ENCODE measurements around the gene ICAM3. TPM values are rescaled to one million over a fixed set of nuclear protein-coding genes. Genes with fewer than 3 reads are reported as not detected.
A peak's percentile ranks its signal among the peaks of the same experiment; 100 is the strongest.

The ICAM3 gene
- total RNA-seq, 2 experiments from 2014 or later: 125 to 132 TPM

DNA sequence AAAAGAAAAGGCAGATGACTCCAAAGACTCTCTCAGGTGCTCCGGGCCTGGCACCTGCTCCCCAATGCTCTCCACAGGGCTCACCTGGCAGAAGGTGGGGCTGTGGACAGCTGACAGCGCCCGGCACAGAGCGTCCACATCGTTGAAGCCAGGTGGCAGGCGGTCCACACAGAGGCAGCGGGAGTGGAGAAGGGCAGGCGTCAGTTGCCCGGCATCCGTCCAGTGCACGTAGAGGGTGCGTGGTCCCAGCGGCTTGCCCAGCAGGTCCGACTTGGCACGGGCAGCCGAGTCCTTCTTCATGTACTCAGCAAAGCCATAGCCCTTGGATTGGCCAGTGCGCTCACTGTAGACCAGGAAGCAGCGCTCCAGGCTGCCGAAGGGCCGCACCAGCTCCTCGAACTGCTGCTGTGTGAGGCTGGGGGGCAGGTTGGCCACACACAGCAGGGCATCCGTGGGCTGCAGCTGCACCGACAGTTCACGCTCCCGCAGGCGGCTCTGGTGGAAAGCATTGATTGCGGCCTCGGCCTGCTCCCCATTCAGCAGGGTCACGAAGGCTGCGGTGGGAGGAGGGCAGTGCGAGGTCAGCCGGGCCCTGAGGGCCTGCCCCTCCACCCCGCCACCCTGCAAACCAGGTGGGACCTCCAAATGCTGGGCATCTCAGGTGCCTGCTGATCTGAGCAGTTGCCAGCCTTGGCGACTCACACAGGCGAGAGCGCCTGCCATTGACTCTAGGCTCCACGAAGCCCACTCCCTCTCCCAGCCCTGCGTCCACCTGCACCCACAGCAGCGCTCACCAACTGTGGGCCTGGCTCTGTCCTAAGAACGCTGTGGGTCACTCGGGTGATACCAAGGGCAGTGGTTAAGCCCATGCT is 10.6 kb downstream of the ICAM3 start:
- no peaks in the 10 kb centered on the region for H3K9me3 Mint-ChIP-seq
- CTCF ChIA-PET: no interaction called here
- no peaks in the 10 kb centered on the region for H3K27me3 Mint-ChIP-seq
- POLR2A ChIA-PET: no interaction called here
- no peak overlapping the region for H3K27ac Mint-ChIP-seq
- intact Hi-C loops (cut with micrococcal nuclease): no loop called here
- no peak overlapping the region for H3K4me3 Mint-ChIP-seq
- no peak for DNase-seq
- peaks cover 25% of the 10 kb centered on the region for H3K4me1 Mint-ChIP-seq (ENCODE audit: low read depth)
- H3K36me3 Mint-ChIP-seq: peaks cover 39% of the 10 kb centered on the region

DNA sequence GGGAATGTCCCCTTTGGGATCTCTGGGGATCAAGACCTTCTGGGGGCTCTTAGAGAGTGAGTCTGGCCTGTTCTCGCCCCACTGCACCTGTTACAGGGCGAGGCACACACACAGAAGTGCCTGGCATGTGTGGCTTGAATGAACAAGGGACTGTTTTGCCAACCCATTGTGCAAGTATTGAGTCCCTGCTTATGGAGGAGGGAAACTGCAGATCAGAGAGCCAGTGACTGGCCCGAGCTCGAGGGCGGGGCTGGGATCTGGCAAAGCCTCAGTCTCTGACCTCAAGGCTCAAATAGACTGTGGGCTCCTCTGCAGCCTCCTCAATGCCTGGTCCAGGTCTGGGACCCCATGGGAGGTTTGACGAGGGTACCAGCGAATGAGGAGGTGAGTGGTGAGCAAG is 11.6 kb downstream of the ICAM3 start:
- Mint-ChIP-seq H3K27ac (no peak overlapping the region), H3K4me1 (ENCODE audit: low read depth) (peaks cover 19% of the 10 kb centered on the region), H3K4me3 (no peak overlapping the region), H3K36me3 (peaks cover 34% of the 10 kb centered on the region), H3K27me3 (no peaks in the 10 kb centered on the region), H3K9me3 (no peaks in the 10 kb centered on the region)
- intact Hi-C loops (cut with micrococcal nuclease): no loop called here
- POLR2A ChIA-PET: no interaction called here
- CTCF ChIA-PET: interaction anchor here (1.2 kb wide), 1 partner anchor 61 kb away, joined by 3 read pairs; no protein-coding TSS in a partner anchor
- DNase-seq: no peak

DNA sequence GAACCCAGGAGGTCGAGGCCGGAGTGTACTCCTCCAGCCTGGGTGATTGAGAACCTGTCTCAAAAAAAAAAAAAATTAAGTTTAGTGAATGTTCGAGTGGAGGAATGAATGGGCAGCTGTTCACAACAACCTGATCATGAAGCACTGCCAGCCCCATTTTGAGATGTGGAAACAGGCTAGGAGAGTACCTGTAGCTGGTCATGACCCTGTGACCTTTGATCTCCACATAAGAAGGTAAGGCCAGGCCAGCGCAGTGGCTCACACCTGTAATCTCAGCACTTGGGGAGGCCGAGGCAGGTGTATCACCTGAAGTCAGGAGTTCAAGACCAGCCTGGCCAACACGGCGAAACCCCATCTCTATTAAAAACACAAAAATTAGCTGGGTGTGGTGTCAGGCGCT is 13.7 kb downstream of the ICAM3 start:
- Mint-ChIP-seq H3K9me3 (no peaks in the 10 kb centered on the region), H3K4me1 (ENCODE audit: low read depth) (peaks cover 8% of the 10 kb centered on the region), H3K27ac (no peak overlapping the region), H3K27me3 (no peaks in the 10 kb centered on the region), H3K4me3 (no peak overlapping the region), H3K36me3 (peaks cover 32% of the 10 kb centered on the region)
- no peak for DNase-seq
- POLR2A ChIA-PET: no interaction called here
- intact Hi-C loops (cut with micrococcal nuclease): no loop called here
- CTCF ChIA-PET: interaction anchor here (1.1 to 1.2 kb wide), 2 partner anchors 56 to 63 kb away, joined by 3 to 4 read pairs; no protein-coding TSS in a partner anchor

DNA sequence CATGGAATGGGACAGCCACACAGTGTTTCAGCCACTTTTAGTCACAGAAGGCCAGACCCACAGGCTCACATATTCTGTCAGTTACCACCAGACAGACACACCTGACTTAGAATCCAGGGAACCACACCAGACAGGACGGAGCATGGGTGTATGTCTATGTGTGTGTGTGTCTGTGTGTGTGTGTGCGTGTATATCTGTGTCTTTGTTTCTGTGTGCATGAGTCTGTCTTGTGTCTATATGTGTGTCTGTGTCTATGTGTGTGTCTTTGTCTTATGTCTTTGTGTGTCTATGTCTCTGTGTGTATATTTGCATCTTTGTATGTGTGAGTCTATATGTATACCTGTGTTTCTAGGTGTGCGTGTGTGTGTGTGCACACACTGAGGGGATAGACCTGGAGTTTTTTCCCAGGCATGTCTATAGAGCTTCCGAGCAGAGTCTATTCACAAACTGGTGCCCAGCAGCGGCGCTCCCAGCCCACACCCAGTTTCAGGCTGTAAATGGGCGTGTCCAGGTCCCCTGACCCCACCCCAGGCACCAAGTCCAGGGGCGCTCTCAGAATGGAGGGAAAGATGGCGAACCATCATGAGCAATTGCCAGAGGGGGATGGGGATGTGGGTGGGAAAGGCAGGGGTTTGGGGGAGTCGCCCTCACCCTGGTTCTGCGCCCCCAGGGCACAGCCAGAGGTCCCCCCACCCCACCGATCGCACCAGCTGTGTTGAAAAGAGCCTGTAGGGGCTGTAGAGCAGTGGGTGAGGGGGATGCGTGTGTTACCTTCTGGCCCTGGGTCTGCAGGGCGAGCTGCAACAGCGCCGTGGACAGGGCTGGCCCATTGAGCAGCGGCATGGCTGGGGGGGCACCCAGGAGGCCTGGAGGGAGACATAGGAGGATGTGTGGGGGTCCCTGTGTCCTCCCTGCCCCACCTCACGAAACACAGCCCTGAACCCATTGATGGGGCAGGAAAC is 17.3 kb downstream of the ICAM3 start:
- Mint-ChIP-seq H3K27ac (no peak overlapping the region), H3K36me3 (peaks cover 22% of the 10 kb centered on the region), H3K4me1 (ENCODE audit: low read depth) (no peaks in the 10 kb centered on the region), H3K9me3 (no peaks in the 10 kb centered on the region), H3K27me3 (no peaks in the 10 kb centered on the region), H3K4me3 (no peak overlapping the region)
- intact Hi-C loops (cut with micrococcal nuclease): no loop called here
- POLR2A ChIA-PET: no interaction called here
- CTCF ChIA-PET: interaction anchor here (1.4 to 1.6 kb wide), 2 partner anchors 63 to 66 kb away, joined by 4 read pairs; no protein-coding TSS in a partner anchor
- no peak for DNase-seq

DNA sequence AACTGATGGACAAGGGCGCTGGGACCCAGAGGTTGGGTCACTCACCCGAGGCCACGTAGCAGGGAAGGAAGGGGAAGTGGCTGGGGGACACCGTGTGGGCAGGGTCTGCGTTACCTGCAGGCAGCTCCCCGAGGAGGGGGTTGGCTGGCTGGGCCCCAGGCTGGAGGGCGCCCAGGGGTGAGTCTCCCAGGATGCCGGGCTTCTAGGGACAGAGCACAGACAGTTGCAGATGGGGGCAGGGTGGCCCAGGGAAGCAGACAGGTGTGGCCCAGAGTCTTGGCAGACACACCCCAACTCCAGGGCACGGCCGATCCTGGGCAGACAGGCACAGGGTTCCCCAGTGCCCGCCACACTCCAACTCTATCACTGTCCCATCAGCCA is 18.0 kb downstream of the ICAM3 start:
- Mint-ChIP-seq H3K27me3 (no peaks in the 10 kb centered on the region), H3K27ac (no peak overlapping the region), H3K4me1 (ENCODE audit: low read depth) (peaks cover under 1% of the 10 kb centered on the region), H3K9me3 (no peaks in the 10 kb centered on the region), H3K4me3 (no peak overlapping the region), H3K36me3 (peaks cover 21% of the 10 kb centered on the region)
- CTCF ChIA-PET: interaction anchor here (1.6 kb wide), 1 partner anchor 62 kb away, joined by 4 read pairs; no protein-coding TSS in a partner anchor
- DNase-seq: no peak
- POLR2A ChIA-PET: no interaction called here
- intact Hi-C loops (cut with micrococcal nuclease): no loop called here

DNA sequence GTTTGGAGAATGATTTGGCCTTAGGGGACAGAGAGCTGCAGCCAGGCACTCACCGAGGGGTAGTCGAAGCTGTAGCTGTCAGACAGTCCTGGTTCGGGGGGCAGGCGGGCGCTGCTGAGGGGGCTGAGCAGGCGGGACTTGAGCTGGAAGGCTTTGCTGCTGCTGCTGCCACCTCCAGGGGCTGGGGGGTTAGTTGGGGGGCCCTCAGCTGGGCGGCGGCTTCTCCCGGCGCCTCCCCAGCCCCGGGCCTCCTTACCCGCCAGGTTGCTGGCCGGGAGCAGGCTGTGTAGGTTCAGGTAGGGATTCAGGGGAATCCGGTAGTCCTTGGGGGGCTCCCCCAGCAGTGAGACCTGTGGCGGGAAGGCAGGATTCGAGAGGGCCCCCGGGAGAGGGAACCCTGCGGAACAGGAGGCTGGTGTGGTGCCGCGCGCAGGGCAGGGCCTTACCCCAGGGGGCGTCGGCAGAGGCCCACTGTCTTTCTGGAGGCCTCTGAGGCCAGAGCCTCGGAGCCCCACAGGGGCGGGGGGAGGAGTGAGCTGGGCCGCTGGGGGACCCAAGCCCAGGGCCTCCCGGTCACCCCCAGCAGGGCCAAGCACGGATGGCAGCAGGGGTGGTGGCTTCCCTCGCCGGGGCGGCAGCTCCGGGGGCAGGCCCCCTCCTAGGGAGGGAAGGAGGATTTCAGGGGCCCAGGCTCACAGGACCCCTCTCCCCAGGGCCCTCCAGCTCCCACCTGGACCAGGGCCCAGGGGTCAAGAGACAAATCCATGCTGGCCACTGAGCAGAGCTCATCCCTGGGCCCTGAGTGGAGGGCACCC is 18.6 kb downstream of the ICAM3 start:
- H3K4me3 Mint-ChIP-seq: no peak overlapping the region
- H3K27ac Mint-ChIP-seq: no peak overlapping the region
- peaks cover 6% of the 10 kb centered on the region for H3K4me1 Mint-ChIP-seq (ENCODE audit: low read depth)
- no peak for DNase-seq
- POLR2A ChIA-PET: interaction anchor here (0.7 kb wide), 1 partner anchor 53 kb away, joined by 4 read pairs; no protein-coding TSS in a partner anchor
- H3K9me3 Mint-ChIP-seq: no peaks in the 10 kb centered on the region
- CTCF ChIA-PET: interaction anchor here (1.6 kb wide), 1 partner anchor 62 kb away, joined by 4 read pairs; no protein-coding TSS in a partner anchor
- H3K36me3 Mint-ChIP-seq: peaks cover 25% of the 10 kb centered on the region
- no peaks in the 10 kb centered on the region for H3K27me3 Mint-ChIP-seq
- intact Hi-C loops (cut with micrococcal nuclease): no loop called here

DNA sequence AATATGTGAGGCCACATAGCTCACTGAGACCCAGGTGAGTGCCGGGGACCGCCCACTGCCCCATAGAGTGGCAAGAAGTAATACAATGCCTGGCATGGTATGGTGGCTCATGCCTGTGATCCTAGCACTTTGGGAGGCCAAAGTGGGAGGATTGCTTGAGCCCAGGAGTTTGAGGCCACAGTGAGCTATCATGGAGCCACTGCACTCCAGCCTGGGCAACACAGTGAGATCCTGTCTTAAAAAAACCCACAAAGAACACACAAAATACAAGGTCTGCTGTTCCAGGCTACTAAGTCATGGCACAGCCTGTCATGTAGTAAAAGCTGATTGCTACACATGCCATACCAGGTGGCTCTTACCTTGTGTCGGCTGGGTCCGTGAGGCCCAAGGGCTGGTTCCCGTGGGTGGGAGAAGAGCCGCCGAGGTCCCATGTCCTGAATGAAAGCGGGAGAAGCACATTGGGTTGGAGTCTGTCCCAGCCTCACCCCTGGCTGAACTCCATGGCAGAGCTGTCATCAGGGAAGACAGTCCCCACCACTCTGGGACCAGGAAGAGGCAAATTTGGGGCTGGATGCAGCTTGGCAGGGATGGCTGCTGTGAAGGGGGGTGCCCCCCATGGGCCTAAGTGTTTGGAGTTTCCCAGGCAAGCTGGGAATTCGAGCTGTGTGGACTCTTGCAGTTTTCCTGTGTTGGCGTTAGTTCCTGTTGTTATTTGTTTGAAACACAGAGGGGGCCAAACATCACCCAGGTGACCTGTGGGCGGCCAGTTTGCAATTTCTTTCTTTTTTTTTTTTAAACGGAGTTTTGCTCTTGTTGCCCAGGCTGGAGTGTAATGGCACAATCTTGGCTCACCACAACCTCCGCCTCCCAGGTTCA is 20.4 kb downstream of the ICAM3 start:
- Mint-ChIP-seq H3K27ac (no peak overlapping the region), H3K36me3 (peaks cover 23% of the 10 kb centered on the region), H3K4me3 (no peak overlapping the region), H3K9me3 (no peaks in the 10 kb centered on the region), H3K27me3 (no peaks in the 10 kb centered on the region), H3K4me1 (ENCODE audit: low read depth) (peaks cover 17% of the 10 kb centered on the region)
- DNase-seq: no peak
- ChIA-PET CTCF (interaction anchor here (0.6 to 1.1 kb wide), 2 partner anchors 29 to 32 kb away, joined by 3 read pairs; partner anchors contain the start of genes ICAM4 and ICAM5), POLR2A (no interaction called here)
- intact Hi-C loops (cut with micrococcal nuclease): no loop called here

DNA sequence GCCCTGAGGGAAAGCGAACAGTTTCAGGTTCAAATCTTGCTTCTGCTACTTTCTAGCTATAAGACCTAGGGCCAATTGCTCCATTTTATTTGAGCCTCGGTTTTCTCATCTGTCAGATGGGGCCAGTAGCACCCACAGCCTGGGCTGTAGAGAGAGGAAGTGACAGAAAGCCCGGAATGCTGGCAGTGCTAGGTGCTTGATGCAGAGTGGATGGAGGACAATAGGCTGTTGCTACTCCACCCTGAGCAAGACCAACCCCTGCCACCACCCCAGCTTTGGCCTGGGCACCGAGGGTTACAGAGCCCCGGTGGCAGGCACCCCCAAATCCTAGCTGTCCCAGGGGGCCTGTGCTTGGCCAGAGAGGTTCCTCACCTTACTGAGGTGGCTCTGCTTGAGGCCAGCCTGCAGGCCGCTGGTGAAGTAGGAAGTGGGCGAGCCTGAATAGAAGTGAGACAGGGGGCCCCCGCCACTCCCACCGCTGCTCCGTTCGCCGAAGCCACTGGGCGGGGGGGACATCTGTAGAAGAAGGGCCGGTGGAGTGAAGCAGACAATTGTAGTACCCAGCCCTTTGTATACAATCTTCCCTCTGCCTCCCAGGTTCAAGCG is 21.5 kb downstream of the ICAM3 start:
- H3K9me3 Mint-ChIP-seq: no peaks in the 10 kb centered on the region
- H3K4me3 Mint-ChIP-seq: no peak overlapping the region
- intact Hi-C loops (cut with micrococcal nuclease): loop anchor here (2.0 kb wide), 1 partner anchor 15 kb away; the partner anchor contains the start of gene RAVER1
- DNase-seq: no peak
- POLR2A ChIA-PET: no interaction called here
- peaks cover 17% of the 10 kb centered on the region for H3K4me1 Mint-ChIP-seq (ENCODE audit: low read depth)
- peaks cover 20% of the 10 kb centered on the region for H3K36me3 Mint-ChIP-seq
- H3K27ac Mint-ChIP-seq: no peak overlapping the region
- H3K27me3 Mint-ChIP-seq: no peaks in the 10 kb centered on the region
- CTCF ChIA-PET: interaction anchor here (0.7 to 1.8 kb wide), 3 partner anchors 31 to 92 kb away, joined by 3 to 4 read pairs (median 3); partner anchors contain the start of gene ICAM4

DNA sequence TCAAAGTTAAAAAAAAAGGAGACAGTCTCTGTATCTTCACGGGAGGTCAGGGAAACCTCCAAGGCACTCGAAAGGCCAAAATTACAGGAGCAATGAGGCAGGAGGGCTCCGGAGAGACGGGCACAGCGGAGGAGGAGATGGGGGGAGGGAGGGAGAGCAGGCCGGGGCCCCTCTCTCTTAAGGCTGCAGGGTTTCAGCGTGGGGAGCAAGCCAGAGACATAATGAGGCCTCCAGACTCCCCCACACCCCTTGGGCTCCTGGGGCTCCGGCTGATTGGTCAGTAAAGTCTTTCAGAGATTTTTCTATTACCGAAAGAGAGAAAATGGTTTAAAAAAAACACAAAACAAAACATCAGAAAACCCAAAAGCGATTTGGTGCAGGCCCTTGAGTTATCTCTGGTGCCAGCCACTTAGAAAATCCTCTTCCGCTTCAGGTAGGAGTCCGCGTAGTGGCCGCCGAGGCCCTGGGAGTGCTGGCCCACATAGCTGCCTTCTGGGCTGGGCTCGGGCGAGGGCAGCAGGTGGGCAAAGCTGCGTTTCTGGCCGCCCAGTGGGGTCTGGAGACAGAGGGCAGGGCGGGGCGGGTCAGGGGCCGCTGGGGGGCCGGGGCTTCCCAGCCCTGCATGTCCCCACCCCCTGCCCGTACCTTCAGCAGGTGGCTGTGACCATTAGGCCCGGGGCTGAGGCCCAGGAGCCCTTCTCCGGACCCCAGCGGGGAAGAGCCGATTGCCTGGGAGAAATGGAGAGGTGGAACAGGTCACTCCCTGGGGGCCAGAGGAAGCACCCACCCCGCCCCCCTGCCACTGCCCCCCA is 22.2 kb downstream of the ICAM3 start:
- intact Hi-C loops (cut with micrococcal nuclease): loop anchor here (2.0 kb wide), 1 partner anchor 16 kb away; the partner anchor contains the start of gene RAVER1
- no peak for DNase-seq
- ChIA-PET CTCF (interaction anchor here (0.7 to 1.8 kb wide), 2 partner anchors 57 to 92 kb away, joined by 3 to 4 read pairs; no protein-coding TSS in a partner anchor), POLR2A (interaction anchor here (0.5 to 1.2 kb wide), 2 partner anchors 16 to 889 kb away, joined by 4 read pairs; partner anchors contain the start of gene RAVER1)
- Mint-ChIP-seq H3K27me3 (no peaks in the 10 kb centered on the region), H3K27ac (peak overlapping the region; percentile 33), H3K36me3 (peaks cover 20% of the 10 kb centered on the region), H3K4me1 (ENCODE audit: low read depth) (peaks cover 17% of the 10 kb centered on the region), H3K9me3 (no peaks in the 10 kb centered on the region), H3K4me3 (no peak overlapping the region)
